Measurements from ENCODE around the gene CARD14.
A peak's percentile ranks its signal among the peaks of the same experiment; 100 is the strongest.

The CARD14 gene

GRCh38 chr17:80169784-80170500, at the start of gene CARD14:
Gene CARD14, plus strand, starts transcription at chr17:80170030. Its CDS starts 11,409 bp downstream, at chr17:80181439.
- no peak for DNase-seq (ENCODE audit: low read depth in 2 of 2)

GRCh38 chr17:80122026-80122575, 47.7 kb upstream of the CARD14 start:
- no peak for DNase-seq (ENCODE audit: low read depth in 2 of 2)

GRCh38 chr17:80122926-80123505, 46.8 kb upstream of the CARD14 start:
- DNase-seq (ENCODE audit: low read depth in 2 of 2) = no peak

- DNase-seq (ENCODE audit: low read depth in 2 of 2) = no peak
Observed at GRCh38 chr17:80123791-80124190, 46.0 kb upstream of the CARD14 start.

GRCh38 chr17:80124351-80124981, 45.4 kb upstream of the CARD14 start:
- DNase-seq (ENCODE audit: low read depth in 2 of 2) = no peak

GRCh38 chr17:80125656-80126448, 44.0 kb upstream of the CARD14 start:
- DNase-seq (ENCODE audit: low read depth in 2 of 2) = no peak

- no peak for DNase-seq (ENCODE audit: low read depth in 2 of 2)
Observed at GRCh38 chr17:80126449-80126715, 43.4 kb upstream of the CARD14 start.

- no peak for DNase-seq (ENCODE audit: low read depth in 2 of 2)
Observed at GRCh38 chr17:80129006-80129565, 40.7 kb upstream of the CARD14 start.

- no peak for DNase-seq (ENCODE audit: low read depth in 2 of 2)
Observed at GRCh38 chr17:80130992-80131391, 38.8 kb upstream of the CARD14 start.

- DNase-seq (ENCODE audit: low read depth in 2 of 2) = no peak
Observed at GRCh38 chr17:80132906-80133625, 36.8 kb upstream of the CARD14 start.

- DNase-seq (ENCODE audit: low read depth in 2 of 2) = no peak
Observed at GRCh38 chr17:80133626-80133970, 36.2 kb upstream of the CARD14 start.

GRCh38 chr17:80137131-80137530, 32.7 kb upstream of the CARD14 start:
- DNase-seq (ENCODE audit: low read depth in 2 of 2) = no peak

GRCh38 chr17:80138856-80139426, 30.9 kb upstream of the CARD14 start:
- no peak for DNase-seq (ENCODE audit: low read depth in 2 of 2)

- no peak for DNase-seq (ENCODE audit: low read depth in 2 of 2)
Observed at GRCh38 chr17:80141463-80142165, 28.2 kb upstream of the CARD14 start.

GRCh38 chr17:80142929-80143328, 26.9 kb upstream of the CARD14 start:
- DNase-seq (ENCODE audit: low read depth in 2 of 2) = no peak

GRCh38 chr17:80145076-80146075, 24.5 kb upstream of the CARD14 start:
- DNase-seq (ENCODE audit: low read depth in 2 of 2) = no peak

GRCh38 chr17:80146121-80147034, 23.5 kb upstream of the CARD14 start:
- DNase-seq (ENCODE audit: low read depth in 2 of 2) = peak in 1 of 2 donors; percentile 4
